ENCODE data around the gene LRRC8A.
"Not testable (repeated sequence)": the region's sequence is repeated elsewhere in the genome, so short reads cannot be mapped to it uniquely, and the experiment has no call there.

The LRRC8A gene

DNA sequence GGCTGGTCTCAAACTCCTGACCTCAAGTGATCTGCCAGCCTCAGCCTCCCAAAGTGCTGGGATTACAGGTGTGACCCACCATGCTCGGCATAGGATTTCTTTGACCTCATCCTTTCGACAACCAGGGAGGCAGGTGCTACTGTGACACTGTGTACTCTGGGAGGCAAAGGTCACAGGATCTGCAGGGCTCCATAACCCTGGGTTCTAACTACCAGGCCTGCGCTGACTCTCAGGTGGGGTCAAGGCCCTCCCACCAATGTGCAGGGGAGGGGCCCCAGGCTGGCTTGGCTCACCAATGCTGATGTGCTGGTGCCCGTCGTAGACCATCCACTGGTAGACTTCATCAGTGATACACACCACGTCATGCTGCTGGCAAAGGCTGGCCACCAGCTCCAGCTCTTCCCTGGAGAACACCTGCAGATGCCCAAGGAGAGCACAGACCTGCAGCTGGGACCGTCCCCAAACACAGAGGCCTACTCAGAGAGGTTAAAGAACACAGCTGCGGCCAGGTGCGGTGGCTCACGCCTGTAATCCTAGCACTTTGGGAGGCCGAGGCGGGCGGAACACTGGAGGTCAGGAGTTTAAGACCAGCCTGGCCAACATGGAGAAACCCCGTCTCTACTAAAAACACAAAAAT is 45.3 kb upstream of the LRRC8A start:
- H2AFZ ChIP-seq (ENCODE audit: low read depth, low read length): no peak overlapping the region
- H3K27ac ChIP-seq (ENCODE audit: low read length): no peak overlapping the region
- H3K79me2 ChIP-seq (ENCODE audit: low read length): no peaks in the 10 kb centered on the region
- no peaks in the 10 kb centered on the region for H3K9me3 ChIP-seq (ENCODE audit: insufficient read depth, low read length)
- no peak overlapping the region for H3K9ac ChIP-seq (ENCODE audit: low read length)
- H3K4me3 ChIP-seq (ENCODE audit: low read length): no peak overlapping the region
- no peak overlapping the region for H3K4me2 ChIP-seq (ENCODE audit: low read length)
- H4K20me1 ChIP-seq (ENCODE audit: insufficient read depth, low read length): no peaks in the 10 kb centered on the region
- TF ChIP-seq, protein P1, sequence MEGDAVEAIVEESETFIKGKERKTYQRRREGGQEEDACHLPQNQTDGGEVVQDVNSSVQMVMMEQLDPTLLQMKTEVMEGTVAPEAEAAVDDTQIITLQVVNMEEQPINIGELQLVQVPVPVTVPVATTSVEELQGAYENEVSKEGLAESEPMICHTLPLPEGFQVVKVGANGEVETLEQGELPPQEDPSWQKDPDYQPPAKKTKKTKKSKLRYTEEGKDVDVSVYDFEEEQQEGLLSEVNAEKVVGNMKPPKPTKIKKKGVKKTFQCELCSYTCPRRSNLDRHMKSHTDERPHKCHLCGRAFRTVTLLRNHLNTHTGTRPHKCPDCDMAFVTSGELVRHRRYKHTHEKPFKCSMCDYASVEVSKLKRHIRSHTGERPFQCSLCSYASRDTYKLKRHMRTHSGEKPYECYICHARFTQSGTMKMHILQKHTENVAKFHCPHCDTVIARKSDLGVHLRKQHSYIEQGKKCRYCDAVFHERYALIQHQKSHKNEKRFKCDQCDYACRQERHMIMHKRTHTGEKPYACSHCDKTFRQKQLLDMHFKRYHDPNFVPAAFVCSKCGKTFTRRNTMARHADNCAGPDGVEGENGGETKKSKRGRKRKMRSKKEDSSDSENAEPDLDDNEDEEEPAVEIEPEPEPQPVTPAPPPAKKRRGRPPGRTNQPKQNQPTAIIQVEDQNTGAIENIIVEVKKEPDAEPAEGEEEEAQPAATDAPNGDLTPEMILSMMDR (IDR thresholded peaks at IDR 0.05; ENCODE audit: low read depth, low read length): no peak
- no peak for TF ChIP-seq EZH2phosphoT487 (IDR thresholded peaks at IDR 0.05; ENCODE audit: low read depth)
- no peaks in the 10 kb centered on the region for H3K27me3 ChIP-seq (ENCODE audit: low read depth, low read length)
- H3K4me1 ChIP-seq (ENCODE audit: low read length): no peaks in the 10 kb centered on the region
- no peaks in the 10 kb centered on the region for H3K36me3 ChIP-seq (replicated peaks; ENCODE audit: low read depth, low read length)

DNA sequence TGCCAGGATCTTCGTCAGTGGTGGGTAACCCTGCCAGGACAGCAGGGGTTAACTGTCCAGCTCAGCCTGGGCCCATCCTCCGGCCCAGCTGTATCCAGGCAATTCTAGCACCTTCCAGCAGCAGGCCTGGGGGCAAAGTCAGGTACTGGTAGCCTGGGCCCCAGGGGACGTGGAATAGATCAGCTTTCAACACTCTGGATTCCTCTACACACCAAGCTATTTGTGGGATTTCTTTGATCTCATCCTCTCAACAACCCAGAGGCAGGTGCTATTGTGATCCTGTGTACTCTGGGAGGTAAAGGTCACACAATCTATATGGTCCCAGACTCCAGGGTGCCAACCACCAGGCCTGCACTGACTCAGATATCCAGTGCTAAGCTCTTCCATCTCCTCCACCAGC is 43.6 kb upstream of the LRRC8A start:
- Histone ChIP-seq H3K9ac (ENCODE audit: low read length) (no peak overlapping the region), H3K9me3 (ENCODE audit: insufficient read depth, low read length) (no peaks in the 10 kb centered on the region), H3K4me2 (ENCODE audit: low read length) (no peak overlapping the region), H3K36me3 (replicated peaks; ENCODE audit: low read depth, low read length) (no peaks in the 10 kb centered on the region), H3K79me2 (ENCODE audit: low read length) (no peaks in the 10 kb centered on the region), H3K27ac (ENCODE audit: low read length) (no peak overlapping the region), H3K27me3 (ENCODE audit: low read depth, low read length) (no peaks in the 10 kb centered on the region), H2AFZ (ENCODE audit: low read depth, low read length) (no peak overlapping the region), H4K20me1 (ENCODE audit: insufficient read depth, low read length) (no peaks in the 10 kb centered on the region), H3K4me1 (ENCODE audit: low read length) (no peaks in the 10 kb centered on the region), H3K4me3 (ENCODE audit: low read length) (no peak overlapping the region)
- TF ChIP-seq EZH2phosphoT487 (IDR thresholded peaks at IDR 0.05; ENCODE audit: low read depth): no peak
- TF ChIP-seq, protein P1 (IDR thresholded peaks at IDR 0.05; ENCODE audit: low read depth, low read length): no peak

DNA sequence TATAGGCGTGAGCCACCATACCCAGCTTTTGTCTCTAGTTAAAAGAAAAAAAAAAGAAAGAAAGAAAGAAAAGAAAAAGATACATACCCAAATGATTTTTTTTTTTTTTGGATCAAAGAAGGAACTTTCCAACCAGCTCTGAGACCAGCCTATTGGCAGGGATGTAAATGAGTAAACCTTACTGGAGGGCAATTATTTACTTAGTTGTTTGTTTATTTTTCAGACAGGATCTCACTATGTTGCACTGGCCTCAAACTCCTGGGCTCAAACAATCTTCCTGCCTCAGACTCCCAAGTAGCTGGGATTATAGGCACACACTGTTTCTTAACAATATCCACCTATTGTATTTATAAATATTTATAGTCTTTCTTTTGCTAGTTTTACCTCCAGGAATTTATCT is 41.4 kb upstream of the LRRC8A start:
- H3K27ac ChIP-seq (ENCODE audit: low read length): no peak overlapping the region

DNA sequence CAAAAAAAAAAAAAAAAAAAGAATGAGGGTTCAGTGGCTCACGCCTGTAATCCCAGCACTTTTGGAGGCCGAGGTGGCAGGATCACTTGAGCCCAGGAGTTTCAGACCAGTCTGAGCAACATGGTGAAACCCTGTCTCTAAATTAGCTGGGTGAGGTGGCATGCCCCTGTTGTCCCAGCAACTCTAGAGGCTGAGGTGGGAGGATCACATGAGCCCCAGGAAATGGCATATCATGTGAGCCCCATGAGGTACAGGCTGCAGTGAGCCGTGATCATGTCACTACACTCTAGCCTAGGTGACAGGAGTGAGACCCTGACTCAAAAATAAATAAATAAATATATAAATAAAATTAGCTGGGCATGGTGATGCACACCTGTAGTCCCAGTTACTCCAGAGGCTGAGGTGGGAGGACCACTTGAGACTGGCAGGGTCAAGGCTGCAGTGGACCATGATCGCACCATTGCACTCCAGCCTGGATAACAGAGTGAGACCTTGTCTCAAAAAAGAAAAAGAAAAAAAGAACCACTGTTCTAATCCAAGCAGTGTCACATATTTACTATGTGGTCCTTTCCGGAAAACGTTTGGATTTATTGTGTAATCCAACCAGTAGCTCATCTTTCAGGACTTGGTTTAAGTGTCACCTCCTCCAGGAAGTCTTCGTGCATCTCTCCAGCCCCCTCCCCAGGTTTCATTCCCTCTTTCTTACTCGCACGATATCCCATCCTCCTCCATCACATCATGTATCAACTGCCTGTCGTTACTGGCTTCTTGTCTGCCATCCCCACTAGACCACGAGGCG is 40.0 kb upstream of the LRRC8A start:
- no peak for TF ChIP-seq EZH2phosphoT487 (IDR thresholded peaks at IDR 0.05; ENCODE audit: low read depth)
- TF ChIP-seq, protein P1 (IDR thresholded peaks at IDR 0.05; ENCODE audit: low read depth, low read length): no peak
- Histone ChIP-seq H3K36me3 (replicated peaks; ENCODE audit: low read depth, low read length) (no peaks in the 10 kb centered on the region), H3K9ac (ENCODE audit: low read length) (no peak overlapping the region), H3K4me3 (ENCODE audit: low read length) (no peak overlapping the region), H3K9me3 (ENCODE audit: insufficient read depth, low read length) (no peaks in the 10 kb centered on the region), H4K20me1 (ENCODE audit: insufficient read depth, low read length) (no peaks in the 10 kb centered on the region), H3K27ac (ENCODE audit: low read length) (no peak overlapping the region), H2AFZ (ENCODE audit: low read depth, low read length) (no peak overlapping the region), H3K4me1 (ENCODE audit: low read length) (no peaks in the 10 kb centered on the region), H3K79me2 (ENCODE audit: low read length) (no peaks in the 10 kb centered on the region), H3K27me3 (ENCODE audit: low read depth, low read length) (no peaks in the 10 kb centered on the region), H3K4me2 (ENCODE audit: low read length) (no peak overlapping the region)

More for the DNA sequence above, 41.4 kb upstream of the LRRC8A start:
- H3K4me1 ChIP-seq (ENCODE audit: low read length): no peaks in the 10 kb centered on the region
- no peak overlapping the region for H3K9ac ChIP-seq (ENCODE audit: low read length)
- H3K4me2 ChIP-seq (ENCODE audit: low read length): no peak overlapping the region
- no peak overlapping the region for H3K4me3 ChIP-seq (ENCODE audit: low read length)
- no peak overlapping the region for H2AFZ ChIP-seq (ENCODE audit: low read depth, low read length)
- no peaks in the 10 kb centered on the region for H3K9me3 ChIP-seq (ENCODE audit: insufficient read depth, low read length)
- H3K36me3 ChIP-seq (replicated peaks; ENCODE audit: low read depth, low read length): no peaks in the 10 kb centered on the region
- no peaks in the 10 kb centered on the region for H4K20me1 ChIP-seq (ENCODE audit: insufficient read depth, low read length)
- no peak for TF ChIP-seq EZH2phosphoT487 (IDR thresholded peaks at IDR 0.05; ENCODE audit: low read depth)
- TF ChIP-seq, protein P1 (IDR thresholded peaks at IDR 0.05; ENCODE audit: low read depth, low read length): no peak
- H3K27me3 ChIP-seq (ENCODE audit: low read depth, low read length): no peaks in the 10 kb centered on the region
- H3K79me2 ChIP-seq (ENCODE audit: low read length): no peaks in the 10 kb centered on the region

DNA sequence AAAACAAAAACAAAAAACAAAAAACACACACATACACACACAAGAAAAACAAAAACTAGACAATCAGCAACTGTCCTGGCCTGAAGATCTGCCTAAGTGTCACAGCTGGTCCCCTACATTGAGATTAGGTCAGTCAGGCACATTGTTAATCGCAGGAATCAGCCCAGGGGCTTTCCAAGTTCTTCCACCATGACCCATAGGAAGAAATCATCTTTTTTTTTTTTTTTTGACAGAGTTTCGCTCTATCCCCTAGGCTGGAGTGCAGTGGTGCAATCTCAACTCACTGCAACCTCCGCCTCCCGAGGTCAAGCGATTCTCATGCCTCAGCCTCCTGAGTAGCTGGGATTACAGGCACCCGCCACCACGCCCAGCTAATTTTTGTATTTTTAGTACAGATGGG is 38.8 kb upstream of the LRRC8A start:
- H3K79me2 ChIP-seq (ENCODE audit: low read length); H3K9me3 ChIP-seq (ENCODE audit: insufficient read depth, low read length); H3K9ac ChIP-seq (ENCODE audit: low read length); H3K27me3 ChIP-seq (ENCODE audit: low read depth, low read length); H3K4me3 ChIP-seq (ENCODE audit: low read length); H3K27ac ChIP-seq (ENCODE audit: low read length); H3K4me2 ChIP-seq (ENCODE audit: low read length); H4K20me1 ChIP-seq (ENCODE audit: insufficient read depth, low read length); H2AFZ ChIP-seq (ENCODE audit: low read depth, low read length); H3K4me1 ChIP-seq (ENCODE audit: low read length); H3K36me3 ChIP-seq (replicated peaks; ENCODE audit: low read depth, low read length): not testable (repeated sequence)

Measured in OCI-LY3 (cell line).